GM21576 (cell line): ENCODE measurements around the gene GPR132.
"Not testable (repeated sequence)": the region's sequence is repeated elsewhere in the genome, so short reads cannot be mapped to it uniquely, and the experiment has no call there.

ENCODE experiments used
- ATAC-seq: cut with Tn5 transposase; IDR thresholded peaks from one replicate; pipeline ENCODE4 v1.9.1; 2021; ENCODE audit warnings: mild to moderate bottlenecking, moderate library complexity; ENCODE audit not compliant: unreplicated experiment

Gene GPR132

DNA sequence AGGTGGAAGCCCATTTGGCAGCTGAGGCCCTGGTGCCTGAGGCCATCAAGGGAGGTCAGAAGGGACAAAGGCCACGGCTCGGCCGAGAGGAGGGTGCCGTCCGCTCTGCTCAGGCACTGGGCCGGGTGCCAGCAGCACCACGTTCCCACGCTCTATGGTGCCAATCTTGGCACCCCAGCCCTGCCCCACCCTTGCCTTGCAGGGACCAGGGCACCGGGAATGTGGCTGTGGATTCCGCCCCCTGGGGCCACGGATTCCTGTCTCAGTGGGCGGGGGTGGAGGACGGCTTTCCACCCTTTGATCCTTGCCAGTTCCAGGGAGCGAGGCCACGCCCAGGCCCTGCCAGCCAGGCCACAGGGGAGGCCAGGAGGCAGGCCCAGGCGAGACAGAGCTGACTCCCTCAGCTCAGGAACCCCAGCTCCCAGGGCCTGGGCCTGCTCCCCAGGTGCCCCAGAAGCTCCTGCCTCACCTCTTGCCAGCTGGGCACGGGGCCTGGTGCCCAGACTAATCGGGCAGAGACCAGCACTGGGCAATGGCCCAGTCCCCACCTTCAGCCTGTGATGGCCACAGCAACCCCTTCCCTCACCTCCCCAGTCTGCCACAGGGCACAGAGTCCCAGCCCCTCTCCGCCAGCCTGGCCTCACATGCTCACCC lies 26.4 kb upstream of the GPR132 start:
- no peak for ATAC-seq

DNA sequence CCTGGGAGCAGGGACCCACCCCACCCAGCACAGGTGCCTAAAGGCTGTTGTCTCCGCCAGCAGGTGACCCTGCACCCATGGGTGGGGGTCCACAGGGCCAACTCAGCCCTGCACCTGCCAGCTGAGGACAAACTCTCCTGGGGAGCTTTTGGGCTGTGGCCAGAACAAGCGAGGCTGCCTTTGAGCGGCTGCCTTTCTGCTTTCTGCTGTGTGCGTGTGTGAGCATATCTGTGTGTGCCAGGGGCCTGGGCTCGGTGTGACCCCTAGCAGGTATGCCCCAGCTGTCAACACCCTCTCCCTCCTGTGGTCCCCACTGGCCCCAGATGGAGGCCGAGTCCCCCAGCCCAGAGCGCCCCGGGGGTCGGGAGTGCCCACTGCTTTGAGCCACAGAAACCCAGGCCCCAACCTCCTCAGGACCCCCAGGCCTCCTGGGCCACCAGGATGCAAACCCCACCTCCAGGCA lies 25.9 kb upstream of the GPR132 start:
- no peak for ATAC-seq

DNA sequence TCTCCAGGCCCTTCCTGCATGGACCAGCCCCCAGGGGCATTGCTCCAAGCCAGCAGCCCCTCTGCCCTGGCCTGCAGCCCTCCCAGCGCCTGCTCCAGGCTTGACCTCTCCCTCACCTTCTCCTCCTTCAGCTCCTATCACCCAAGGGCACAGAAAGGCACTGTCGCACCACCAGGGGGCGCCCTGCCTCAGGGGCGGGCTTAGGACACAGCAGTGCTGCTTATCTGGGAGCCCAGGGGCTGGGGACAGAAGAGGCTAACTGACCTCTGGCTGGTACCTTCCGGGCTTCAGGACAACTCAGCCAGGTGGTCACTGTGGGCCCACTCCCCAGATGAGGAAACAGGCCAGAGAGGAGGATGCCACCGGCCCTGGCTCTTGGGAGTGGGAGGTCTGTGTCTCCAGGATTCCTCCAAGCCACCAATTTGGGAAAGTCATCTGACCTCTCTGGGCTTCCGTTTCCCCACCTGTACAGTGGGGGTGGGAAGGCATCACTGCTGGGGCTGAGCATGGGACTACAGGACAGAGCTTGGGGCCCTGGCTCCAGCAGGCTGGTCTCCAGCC lies 25.3 kb upstream of the GPR132 start:
- no peak for ATAC-seq

DNA sequence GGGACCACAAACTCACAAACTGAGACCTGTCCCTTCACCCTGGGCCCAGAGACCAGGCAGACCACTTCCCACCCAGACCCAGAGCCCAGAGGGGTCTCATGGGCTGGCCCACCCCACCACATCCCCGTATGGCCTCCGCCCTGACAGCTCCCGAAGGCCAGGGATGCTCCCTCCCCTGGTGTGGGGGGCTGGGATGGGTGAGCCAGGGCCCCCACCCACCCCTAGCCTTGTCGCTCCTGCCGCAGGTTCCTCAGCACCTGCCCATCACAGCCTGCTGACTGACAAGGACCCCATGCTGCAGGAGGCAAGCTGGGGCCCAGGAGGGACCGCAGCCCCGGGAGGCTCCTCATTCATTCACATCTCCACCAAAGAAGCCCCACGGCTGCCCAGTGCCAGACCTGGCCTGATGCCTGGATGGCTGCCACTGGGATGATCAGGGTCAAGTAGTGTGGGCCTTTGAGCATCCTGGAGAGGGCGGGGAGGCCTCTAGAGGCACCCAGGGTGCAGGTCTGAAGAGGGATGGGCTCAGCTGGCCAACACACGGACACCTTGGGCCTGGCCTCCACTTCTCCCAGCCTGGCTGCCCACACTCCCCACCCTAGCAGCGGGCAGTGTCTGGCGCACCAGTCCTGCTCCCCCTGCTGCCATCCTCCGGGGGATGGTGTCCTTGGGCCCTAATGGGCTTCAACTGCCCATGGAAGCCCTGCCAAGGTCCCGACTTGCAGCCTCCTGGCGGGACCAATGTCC lies 24.7 kb upstream of the GPR132 start:
- ATAC-seq: no peak

DNA sequence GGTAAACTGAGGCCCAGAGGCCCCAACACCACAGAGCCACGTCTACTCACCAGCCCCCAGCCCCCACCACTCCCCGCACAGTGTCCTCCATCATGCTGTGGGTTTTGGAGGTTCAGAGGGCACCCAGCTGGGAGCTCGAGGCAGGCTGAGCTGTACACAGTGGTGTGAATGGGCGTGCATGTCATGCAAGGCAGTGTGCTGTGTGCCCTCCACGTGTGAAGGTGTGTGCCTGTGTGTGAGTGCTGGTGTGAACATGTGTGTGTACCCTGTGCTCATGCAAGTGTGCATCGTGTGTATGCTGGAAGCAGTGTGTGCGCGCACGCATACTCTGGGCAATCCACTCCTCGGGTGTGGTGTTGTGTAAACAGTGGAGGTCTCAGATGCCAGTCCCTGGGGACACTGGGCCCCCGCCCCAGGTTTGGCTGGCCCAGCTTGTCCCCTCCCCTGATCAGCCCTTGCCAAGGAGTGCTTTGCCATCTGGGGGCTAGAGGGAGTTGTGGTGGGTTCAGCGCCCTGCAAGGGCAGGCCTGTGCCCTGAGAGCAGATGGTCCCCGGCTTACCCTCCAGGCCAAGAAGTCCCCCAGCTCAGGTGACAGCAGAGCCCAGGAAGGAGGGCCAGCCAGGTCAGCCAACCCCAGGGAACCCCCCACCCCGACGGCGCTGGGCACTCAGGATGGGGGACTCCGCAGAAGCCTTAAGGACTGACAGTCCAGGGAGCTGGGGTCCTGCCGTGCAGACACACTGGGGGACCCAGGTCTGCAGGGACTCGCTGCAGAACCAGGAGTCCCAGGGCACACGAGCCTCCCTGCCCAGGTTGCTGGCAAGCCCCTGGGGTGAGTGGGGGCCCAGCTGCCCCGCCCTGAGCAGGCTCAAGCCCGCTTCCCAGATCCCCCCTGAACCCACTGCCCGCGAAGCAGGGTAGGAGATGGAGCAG lies 23.8 kb upstream of the GPR132 start:
- no peak for ATAC-seq

DNA sequence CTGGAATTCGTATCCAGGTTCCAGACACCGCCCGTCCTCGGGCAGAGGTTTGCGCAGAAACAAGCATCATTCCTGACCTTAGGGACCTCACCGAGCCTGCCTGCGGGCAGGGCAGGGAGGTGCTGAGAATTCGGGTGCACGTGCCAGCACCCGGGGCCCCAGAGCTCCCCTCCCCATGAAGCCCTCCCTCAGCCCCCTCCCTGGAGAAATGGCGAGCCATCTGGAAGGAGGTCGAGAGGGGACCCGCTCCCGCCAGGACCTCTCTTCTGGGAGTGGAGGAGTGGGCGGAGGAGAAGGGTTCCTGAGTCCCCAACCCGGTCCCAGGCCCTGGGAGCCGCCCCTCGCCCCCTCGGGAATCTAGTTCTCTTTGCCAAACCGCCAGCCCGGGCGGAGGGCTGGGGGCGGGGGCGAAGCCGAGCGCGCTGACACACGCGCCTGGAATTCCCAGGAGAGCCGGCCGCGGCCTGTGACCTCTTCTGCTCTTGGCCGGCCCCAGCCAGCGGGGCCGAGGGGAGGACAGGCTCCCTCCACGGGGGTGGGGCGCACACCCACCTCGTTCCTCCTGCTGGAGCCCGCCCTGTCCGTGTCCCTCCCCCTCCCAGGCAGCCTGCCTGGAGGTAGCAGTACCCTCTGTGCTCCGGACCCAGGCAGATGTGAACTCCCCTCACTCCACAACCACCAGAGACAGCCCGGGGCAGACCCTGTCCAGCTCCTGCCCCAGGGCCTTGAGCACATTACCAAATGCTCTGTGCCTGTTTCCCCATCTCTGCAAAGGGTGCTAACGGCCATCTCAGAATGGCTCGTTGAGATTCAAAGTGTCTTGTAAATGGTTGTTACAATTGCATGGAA lies 23.0 kb upstream of the GPR132 start:
- no peak for ATAC-seq

DNA sequence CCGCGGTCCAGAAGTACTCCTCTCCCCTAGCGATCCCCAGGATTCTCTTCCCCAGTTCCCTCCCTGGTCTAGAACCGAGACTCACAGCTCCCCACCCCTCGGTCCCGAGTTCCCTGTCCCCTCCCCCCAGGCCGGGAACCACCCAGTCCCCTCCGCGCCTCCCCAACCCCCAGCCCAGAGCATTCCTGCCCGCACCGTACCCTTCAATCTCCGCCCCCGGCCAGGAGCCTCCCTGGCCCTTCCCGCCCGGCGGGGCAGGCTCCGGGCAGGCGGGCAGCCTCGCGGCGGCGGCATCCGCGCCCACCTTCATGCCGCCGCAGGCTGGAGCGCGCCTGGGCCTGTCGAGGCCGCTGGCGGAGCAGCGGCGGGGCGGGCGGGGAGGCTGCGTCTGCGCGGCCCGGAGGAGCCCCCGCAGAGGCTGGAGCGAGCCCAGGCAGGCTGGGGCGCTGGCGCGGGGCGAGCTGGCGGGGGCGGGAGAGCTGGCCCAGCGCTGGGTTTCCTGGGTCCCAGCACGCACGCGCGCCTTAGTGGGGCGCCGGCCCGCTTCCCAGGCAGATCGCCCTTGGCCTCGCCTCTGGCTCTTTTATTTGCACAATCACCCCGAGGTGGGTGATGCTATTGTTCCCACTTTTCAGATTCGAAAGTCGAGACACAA lies 22.2 kb upstream of the GPR132 start:
- ATAC-seq: peak; percentile 5

DNA sequence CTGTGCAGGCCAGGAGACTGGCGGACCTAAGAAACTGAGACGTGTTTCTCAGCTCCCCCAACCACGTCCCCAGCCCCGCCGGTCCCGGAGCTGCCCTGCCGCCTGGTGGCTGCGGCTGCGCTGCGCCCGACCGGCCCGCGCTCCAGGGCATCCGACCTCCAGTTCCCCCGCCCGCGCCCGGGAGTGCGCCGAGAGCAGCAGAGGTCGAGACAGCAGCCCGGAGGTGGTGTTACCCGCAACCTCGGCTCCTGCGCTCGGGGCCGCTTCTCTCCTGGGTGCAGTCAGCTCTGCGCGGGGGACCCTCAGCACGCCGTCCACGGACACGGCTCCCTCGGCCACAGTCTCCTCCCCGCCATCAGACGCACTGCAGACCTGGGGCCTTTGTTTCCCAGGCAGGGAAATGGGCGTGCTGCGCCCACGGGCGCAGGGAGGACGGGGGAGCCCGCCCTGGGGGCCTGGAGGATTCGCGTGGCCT lies 21.6 kb upstream of the GPR132 start:
- peak; percentile 67 for ATAC-seq

DNA sequence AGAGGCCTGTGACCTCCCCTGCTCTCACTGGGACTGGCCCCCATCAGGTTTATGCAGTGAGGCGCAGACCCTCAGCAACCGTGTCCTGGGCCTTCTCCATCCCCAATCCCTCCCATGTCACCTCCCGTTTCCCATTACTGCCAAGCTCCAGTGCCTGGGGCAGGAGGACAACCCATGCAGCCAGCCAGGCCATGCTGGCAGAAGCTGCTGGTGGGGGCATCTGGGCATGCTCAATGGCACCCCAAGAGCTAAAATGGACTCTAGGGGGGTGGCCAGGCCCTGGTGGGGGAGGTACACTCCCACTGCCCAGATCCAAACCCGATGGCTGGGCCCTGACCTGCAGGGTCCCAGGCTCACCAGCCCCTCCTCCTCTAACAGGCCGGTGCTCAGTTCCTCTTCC lies 20.5 kb upstream of the GPR132 start:
- no peak for ATAC-seq

DNA sequence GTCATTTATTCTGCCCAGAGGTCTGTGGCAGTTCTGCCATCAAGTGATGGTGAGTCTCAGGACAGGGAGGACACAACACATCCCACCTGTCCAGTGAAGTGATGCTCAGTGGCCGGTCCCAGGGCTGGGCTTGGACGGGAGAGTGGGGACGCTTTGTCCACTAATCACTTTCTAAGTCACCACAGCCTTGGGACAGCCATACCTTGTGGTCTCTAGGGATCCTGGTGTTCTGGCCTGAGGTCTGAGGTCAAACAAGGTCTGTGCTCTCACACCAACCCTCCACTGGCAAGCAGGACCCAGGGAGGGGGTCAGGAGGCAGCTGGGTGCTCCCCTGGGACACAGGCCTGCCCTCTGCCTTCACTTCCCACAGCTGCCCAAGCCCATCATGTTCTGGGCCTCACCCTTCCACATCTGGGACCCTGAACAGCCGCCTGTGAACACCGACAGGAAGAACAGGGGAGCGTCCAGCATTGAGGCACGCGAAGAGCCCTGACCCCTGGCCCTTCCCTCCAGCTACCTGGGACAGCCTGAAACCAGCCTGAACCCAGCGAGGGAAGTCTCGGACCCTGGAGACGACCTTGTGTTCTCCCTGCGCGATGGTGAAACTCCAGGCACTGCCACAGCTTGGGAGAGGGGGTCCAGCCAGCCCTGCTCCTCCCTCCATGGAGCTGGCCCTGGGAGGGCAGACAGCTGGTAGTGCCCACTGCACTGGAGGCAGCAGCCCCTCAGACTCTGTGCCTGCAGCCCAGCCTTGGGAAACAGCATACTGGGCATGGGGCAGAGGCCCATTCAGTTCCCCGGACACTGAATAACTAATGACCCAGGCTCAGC lies 19.7 kb upstream of the GPR132 start:
- ATAC-seq: no peak

DNA sequence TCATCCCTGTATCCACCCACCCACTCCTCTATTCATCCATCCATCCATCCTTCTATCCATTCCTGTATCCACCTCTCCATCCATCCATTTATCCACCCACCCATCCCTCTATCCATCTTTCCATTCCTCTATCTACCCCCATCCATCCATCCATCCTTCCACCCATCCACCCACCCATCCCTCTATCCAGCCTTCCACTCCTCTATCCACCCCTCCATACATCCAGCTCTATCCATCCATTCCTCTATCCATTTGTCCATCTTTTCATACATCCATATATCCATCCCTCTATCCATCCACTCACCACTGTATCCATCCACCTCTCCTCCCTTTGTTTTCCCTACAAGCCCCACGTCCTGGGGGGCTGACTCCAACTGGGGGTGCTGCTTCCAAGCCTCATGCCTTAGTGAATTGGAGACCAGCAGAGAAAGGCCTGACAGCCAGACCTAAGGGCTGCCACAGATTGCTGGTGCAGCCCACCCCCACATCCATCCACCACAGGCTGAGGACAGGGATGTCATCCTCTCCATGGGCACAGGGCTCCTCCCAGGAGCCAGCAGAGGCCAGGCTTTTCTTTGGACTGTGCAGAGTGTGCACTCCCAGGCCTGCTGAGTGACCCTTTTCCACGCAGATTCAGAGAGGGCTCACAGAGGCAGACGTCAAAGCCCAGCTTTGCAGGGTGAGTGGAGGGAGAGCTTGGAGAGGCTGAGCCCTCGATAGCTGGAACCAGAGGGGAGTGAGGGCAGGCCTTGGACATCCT lies 18.9 kb upstream of the GPR132 start:
- no peak for ATAC-seq

DNA sequence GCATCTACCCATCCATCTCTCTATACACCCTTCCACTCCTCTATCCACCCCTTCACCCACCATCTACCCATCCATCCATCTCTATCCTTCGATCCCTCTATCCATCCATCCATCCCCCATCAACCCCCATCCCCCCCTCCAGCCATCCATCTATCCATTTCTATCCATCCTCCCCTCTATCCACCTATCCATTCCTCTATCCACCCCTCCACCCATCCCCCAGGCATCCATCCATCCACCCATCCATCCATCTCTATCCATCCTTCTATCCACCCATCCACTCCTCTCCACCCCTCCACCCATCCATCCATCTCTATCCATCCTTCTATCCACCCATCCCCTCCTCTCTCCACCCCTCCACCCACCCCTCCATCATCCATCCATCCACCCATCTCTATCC lies 17.5 kb upstream of the GPR132 start:
- ATAC-seq: no peak

DNA sequence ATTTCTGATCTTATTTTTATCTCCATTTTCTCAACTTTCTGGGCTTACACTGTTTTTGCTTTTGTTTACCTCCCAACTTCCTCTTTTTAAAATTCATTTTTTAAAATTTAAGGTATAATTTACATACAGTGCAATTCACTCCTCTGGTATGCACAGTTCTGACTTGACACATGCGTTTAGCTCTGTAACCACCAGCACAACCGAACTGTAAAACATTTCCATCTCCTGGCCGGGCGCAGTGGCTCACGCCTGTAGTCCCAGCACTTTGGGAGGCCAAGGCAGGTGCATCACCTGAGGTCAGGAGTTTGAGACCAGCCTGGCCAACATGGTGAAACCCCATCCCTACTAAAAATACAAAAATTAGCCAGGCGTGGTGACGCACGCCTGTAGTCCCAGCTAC lies 16.2 kb upstream of the GPR132 start:
- ATAC-seq: not testable (repeated sequence)

DNA sequence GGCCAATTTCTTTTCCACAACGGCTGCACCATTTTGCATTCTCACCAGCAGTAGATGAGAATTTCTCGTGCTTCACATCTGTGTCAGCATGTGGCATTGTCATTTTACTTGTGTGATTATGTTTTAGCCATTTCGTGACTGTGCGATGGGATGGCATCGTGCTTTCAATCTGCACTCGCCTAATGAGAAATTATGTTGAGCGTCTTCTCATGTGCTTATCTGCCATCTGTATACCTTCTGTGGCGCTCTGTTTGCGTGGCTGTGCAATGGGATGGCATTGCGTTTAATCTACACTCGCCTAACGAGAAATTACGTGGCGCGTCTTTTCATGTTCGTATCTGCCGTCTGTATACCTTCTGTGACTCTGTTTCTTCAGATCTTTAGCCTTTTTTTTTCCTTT lies 14.9 kb upstream of the GPR132 start:
- no peak for ATAC-seq

DNA sequence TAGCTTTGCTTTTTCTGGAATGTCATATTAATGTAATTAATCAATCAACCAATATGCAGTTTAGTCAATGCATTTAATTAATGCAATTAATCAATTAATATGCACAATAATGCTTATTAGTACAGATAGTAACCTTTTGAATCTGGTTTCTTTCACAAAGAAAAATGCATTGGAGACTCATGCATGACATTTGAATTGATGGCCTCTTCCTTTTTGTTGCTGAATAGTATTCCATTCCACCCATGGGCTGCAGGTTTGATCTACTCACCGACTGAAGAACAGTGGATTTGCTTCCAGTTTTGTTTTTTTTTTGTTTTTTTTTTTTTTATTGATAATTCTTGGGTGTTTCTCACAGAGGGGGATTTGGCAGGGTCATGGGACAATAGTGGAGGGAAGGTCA lies 13.1 kb upstream of the GPR132 start:
- ATAC-seq: no peak

DNA sequence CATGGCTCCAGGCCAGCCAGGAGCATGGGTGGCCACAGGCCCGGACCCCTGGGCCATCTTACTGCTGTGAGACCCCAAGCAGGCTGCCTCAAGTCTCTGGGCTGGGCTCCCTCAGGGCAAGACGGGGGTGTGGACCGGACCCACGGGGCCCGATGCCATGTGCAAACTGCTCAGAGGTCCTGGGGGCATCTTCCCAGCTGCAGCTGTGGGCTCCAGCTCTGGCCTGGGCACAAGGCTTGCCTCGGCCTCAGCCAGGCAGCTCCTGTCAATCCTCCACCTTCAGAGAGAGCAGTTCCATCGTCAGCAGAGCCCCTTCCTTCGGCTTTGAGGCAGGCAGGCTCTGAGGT lies 12.4 kb upstream of the GPR132 start:
- no peak for ATAC-seq

DNA sequence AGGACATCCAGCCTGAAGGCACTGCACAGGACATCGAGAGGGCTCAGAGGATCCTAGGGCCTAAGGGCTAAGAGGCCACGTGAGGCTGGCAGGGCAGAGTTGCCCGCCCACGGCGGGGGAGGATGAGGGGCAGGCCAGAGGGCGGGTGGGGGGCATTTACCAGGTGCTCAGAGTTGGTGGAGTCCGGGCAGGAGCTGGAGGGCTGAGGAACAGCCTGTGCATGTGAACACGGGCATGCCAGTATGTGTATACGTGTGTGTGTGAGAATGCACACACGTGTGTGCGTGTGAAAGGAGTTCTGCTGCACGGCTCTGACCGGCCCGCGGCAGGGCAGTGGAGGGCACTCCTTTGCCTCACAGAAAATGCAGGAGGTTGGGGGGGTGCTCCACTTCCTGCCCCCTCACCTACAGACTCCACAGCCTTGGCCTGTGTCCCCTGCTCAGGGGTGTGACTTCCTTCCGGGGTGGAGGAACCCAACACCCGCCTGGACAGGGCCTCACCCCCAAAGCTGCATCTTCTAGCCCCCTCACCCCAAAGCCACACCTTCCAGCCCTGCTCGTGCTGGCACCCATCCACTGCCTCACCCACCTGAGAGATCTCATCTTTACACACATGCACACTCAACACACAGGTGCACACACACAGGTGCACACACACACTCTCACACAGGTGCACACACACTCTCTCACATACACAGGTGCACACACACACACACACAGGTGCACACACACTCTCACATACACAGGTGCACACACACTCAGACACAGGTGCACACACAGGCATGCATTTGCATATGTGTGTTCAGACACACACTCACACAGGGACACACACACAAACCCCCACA lies 11.8 kb upstream of the GPR132 start:
- ATAC-seq: no peak
